Colon (tissue), 2 donors: ENCODE results near the gene PPP6R1.

Experiments used
- FAIRE-seq: peaks from 2 replicates; lab custom pipeline; 2012; peaks lifted over from hg19 to GRCh38; lab: Jason Lieb, UNC
- donor health status: control.
- donor health status: control.

Gene PPP6R1

DNA sequence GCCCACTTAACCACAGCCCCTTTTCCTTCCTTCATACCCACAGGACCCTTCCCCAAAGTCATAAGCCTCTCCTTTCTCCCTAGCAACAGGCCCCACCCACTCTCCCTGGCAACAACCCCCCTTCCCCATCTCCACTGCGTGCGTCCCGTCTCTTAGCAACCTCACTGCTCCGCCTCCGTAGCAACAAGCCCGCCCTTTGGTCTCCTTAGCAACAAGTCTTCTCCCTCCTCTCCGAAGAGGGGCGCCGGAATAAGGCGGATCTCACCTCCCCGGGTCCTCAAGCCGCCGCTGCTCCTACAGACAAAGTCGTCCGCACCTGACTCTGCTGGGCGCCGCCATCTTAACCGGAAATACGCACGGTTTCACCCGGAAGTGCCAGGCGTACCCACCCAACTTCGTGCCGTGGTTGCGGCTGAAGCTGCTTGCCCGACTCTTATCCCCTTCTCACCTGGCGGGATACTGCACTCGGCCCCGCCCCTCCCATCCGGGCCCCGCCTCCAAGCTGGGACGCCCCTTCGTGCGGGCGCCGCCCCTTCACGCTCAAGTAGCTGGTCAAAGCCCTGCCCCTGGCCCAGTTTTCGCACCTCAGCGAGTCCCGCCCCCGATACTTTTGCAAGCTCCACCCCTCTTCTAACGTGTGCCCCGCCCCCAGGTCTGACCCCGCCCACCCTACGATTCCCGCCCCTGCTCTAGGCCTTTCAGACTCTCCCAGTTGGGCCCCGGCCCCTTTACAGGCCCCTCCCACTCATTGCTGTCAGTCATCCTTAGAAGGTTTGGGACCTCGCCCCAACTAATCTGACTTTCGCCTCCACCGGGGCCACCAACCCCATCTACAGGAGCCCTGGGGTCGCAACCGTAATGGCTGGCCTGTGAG lies 21.2 kb upstream of the PPP6R1 start, which contains the start of gene HSPBP1:
TSS of gene HSPBP1 (minus strand) at position 341 of the 874 bp plus-strand sequence. CDS start 502 bp downstream, outside the sequence.
- FAIRE-seq = no peak

DNA sequence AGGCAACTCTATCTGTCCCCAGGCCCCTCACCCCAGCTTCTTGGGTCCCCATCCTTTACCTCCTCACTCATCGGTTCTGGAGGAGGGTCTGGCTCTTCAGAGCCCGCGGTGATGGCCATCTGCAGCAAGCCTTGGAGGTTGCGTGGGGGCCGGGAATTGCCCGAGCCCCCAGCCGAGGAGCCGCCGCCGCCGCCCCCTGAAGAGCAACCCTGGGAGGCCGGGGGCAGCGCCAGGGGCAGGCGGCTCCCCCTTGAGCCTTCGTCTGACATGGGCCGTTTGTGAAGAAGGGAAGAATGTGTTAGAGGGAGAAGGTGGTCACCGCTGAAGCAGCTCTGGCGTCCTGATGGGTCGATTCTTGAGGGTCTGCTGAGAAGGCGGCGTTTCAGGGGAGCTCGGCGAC lies 20.5 kb upstream of the PPP6R1 start:
- no peak for FAIRE-seq

DNA sequence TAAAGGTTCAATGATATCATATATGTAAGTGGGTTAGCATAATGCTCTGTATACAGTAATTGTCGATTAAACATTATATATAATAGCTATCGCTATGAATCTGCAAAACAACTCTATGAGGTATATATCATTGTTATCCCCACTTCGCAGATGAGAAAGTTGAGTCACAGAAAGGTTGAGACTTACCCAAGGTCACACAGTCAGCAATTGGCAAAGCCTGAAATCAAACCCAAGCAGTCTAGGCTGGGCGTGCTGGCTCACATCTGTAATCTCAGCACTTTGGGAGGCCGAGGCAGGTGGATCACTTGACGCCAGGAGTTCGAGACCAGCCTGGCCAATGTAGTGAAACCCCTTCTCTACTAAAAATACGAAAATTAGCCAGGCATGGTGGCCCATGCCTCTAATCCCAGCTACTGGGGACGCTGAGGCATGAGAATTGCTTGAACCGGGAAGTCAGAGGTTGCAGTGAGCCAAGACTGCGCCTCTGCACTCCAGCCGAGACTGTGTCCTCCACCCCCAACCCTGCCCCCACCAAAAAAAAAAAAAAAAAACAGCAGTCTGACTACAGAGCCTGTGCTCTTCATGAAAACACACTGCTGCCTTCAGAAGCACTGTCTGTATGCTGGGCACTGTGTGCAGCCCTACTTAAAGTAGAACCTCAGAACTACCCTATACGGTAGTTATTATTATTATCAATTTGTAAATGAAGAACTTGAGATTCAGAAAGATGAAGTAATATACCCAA lies 19.7 kb upstream of the PPP6R1 start:
- FAIRE-seq = no peak

DNA sequence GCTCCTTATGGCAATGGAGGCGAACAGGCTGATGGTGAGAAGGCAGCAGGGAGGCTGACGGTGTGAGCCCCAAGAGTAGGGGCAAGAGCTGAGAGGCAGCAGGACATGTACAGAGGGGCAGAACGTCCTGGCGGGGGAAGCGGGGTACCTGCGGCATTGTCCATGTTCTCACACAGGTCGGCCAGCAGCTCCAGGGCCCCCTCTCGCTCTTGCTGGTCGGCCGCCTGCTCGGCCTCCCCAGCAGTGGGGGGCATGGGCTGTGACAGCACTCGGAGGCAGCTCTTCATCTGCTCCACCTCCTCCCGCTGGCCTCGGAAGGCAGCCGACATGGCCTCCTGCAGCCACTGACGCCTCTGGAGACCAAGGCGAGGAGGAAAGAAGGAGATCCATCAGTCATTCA lies 18.7 kb upstream of the PPP6R1 start:
- no peak for FAIRE-seq

DNA sequence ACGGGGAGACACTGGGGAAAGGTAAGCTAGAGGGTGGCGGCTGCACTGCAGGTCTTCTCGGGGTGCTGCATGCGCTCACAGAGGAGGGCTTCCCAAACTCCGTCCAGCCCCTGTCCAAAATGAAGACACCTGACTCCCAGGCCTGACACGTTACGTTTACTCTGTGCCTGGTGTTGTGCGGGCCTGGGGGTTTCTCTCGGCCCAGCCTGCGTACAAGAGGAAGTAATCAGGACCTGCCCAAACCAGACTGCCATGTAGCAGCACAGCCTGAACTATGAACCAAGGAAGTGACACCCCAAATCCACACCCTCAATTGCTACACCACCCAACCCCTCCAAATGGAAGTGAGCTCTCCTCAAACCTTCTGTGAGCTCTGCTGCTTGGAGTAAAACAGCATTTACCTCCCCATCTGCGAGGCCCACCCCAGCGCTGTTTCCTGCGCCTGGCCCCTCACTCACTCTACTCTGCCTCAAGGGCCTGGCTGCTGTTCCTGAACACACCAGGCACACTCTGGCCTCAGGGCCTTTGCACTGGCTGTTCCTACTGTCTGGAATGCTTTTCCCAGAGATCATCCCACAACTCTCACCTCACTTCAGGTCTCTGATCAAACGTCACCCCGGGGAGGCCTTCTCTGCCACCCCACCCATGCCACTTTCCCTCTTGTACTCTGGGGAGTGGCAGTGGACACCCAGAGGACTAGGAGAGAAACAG lies 18.1 kb upstream of the PPP6R1 start:
- no peak for FAIRE-seq

DNA sequence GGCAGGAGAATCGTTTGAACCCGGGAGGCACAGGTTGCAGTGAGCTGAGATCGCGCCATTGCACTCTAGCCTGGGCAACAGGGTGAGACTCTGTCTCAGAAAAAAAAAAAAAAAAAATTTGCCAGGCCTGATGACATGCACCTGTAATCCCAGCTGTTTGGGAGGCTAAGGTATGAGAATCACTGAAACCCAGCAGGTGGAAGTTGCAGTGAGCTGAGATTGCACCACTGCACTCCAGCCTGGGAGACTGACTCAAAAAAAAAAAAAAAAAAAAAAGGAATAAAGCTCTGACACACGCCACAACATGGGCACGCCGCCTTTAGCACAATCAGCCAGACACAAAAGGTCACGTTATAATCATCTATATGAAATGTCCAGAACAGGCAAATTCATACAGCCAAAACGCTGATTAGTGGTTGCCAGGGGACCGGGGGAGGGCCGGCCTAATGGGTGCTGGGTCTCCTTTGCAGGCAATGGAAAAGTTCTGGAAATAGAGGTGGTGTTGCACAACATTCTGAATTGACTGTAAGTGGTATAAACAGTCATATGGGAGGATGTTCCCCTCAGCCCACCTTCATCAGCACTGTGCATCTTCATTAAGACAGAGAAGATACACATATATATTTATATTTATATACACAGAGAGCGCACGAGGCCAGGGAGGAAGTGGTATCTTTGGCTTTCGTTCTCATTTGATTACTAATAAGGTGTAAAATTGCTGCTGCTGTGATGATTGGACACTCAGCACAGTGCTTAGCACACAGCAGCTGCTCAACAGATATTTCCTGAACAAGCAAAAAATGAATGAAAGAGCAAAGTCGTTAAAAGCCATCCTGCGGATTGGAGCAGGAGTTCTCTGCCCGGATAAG lies 17.3 kb upstream of the PPP6R1 start:
- FAIRE-seq = no peak

DNA sequence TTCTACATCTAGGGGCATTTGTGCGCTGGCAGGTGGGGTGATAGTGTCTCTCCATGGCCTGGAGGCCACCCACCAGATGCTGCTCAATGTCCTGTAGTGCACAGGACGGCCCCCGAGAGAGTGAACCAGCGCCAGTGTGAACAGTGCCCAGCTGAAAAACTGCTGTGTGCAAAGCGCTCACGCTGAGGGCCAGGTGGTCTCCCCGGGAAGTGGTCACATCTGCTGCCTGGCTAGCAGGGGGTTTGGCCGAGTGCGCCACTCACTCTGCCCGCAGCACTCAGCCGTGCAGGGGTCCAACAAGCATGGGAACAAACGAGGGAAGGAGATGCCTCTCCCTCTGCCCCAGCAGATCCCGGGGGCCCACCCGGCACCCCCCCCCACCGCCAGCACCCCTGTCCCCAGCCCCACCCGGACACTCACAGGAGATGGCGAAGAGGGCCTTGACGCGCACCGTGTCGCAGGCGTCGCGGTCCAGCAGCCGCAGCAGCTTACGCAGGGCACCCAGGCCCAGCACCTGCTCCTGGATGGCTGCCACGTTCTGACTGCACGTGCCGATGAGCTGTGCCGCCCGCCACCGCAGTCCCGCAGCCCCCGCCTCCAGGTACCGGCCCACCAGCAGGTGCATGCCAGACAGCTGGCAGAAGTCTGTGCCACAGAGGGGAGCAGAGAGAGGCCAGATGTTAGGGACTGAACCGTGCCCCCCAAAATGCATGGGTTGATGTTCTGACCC lies 15.3 kb upstream of the PPP6R1 start:
- FAIRE-seq = no peak

DNA sequence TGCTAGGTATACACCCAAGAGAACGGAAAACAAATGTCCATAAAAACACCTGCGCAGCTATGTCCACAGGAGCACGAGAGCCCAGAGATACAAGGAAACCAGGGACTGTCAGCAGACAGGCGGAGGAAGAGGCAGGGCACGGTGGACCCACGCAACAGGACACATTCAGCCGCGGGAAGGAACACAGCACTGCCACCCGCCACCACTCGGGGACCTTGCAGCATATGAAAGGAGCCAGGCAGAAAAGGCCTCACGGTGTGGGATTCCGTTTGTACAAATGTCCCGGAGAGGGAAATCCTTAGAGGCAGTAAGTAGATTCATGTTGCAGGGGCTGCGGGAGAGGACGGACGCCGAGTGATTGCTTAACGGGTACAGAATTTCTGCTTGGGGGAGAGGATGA lies 13.3 kb upstream of the PPP6R1 start:
- FAIRE-seq = no peak

DNA sequence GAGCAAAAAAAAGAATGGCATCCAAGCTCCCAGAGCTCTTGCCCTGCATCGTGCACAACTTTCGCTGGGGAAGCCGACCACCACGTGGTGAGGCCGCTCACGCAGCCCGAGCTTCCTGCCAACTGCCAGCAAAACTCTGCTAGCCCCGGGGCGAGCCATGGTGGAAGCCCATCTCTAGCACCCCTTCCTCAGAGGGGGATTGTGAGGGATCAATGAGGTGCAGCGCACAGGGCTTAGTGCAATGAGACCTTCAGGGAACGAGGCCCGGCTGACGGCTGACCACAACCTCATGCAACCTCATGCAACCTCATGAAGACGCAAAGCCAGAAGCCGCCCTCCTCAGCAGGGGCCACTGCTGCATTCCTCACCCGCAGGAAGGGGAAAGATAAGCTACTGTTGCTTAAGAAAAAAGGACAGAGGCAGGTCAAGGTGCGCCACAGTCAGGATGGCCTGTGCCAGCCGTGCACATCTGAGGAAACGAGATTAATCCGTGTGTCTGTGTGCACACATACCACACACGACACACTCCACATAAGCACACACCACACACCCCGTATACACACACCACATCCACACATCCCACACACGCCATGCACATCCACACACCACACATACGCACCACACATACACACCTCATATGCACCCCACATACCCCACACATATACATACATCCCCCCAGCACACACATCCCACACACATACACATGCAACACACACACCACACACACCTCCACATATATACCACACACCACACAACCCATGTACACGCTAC lies 11.5 kb upstream of the PPP6R1 start:
- no peak for FAIRE-seq

DNA sequence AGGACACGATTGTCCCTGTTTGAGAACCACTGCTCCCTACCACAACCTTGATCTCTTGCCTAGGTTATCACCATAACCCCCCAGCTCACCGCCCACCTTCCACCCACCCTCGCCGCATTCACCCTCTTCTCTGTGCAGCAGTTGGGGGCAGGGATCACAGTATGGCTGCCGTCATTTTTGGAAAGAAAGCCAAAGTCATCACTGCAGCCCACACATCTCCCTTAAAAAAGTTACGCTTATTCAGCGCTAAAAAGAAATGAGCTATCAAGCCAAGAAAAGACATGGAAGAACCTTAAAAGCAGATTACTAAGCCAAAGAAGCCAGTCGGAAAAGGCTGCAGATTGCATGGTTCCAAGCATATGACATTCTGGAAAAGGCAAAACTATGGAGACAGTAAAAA lies 10.5 kb upstream of the PPP6R1 start:
- FAIRE-seq = no peak

DNA sequence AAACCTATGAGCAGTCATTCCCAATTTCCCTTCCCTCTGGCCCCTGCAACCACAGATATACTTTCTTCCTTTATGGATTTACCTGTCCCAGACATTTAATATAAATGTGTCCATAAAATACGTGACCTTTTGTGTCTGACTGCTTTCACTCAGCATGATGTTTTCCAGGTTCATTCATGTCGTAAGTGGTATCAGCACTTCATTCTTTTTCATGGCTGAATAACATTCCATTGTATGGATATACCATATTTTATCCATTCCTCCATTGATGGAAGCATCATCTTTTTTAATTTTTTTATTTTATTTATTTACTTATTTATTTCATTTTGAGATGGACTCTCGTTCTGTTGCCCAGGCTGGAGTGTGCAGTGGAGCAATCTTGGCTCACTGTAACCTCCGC lies 8.0 kb upstream of the PPP6R1 start:
- no peak for FAIRE-seq

DNA sequence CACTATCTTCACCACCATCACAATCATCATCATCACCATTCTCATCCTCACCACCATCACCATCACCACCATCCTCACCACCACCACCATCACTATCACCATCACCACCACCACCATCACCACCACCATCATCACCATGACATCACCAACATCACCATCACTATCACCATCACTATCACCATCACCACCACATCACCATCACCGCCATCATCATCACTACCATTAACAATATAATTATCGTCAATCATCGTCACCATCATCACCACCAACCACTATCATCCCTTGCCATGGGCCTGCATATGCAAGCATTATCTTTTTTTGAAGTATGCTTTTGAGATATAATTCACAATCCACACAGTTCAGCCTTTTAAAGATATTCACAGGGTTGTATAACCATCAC lies 7.6 kb upstream of the PPP6R1 start:
- FAIRE-seq = no peak

DNA sequence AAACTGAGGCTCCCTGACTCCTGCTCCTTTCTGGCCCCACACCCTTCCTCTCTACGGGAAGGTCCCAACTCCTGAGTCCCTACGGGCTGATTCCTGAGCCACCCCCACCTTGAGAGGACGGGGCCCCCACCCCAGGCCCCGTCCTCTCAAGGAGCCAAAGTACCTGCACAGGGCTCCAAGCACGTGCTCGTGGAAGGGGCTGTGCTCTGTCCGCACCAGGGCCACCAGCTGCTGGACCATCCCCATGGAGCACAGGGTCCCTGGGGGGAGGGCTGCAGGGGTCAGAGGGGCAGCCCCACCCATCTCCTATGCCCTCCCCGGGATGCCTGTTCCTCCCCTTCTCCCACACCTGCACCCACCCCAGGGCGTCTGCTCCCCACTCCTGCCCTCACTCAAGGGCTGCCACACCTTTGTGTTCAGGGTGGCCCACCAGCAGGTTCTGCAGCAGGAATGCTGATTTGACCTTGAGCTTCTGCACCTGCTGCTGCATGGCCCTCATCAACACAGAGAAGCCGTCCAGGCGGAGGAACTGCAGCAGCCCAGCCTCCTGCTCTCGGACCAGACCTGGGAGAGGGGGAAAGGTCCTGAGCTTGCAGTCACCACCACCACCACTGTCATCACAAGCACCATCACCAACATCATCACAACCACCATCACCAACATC lies 7.0 kb upstream of the PPP6R1 start:
- FAIRE-seq = no peak

DNA sequence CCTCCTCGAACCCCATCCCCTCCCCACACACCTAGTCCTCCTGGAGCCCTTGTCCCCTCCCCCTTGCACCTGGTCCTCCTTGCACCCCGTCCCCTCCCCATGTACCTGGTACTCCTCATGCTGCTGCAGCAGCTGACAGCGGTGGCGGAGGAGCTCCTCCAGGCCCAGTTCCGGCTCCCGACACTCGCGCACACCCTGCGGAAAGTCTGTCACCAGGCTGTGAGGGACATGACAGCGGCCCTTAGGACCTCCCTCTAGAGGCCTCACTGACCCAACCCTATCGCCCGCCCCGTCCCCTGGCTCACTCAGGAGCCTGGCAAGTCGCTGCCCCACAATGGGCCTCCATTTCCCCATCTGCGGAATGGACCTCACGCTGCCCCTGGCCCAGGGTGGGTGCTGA lies 6.4 kb upstream of the PPP6R1 start:
- no peak for FAIRE-seq

DNA sequence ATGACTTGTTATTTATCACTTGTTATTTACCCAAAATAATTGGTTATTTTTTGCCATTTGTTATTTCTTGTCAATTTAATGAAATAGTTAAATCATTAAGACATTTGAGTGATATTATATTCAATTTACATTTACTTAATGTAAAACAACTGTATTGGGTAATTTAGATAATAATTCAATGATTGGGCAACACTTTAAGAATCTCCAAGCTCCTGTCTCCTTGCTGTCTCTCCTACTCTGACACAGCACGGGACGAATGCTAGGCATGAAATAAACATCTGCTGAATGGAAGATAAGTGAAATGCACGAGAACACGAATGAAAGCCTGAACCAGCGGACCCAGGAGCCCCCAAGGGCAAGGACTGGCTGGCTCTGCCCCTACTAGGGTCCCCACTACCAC lies 5.7 kb upstream of the PPP6R1 start:
- FAIRE-seq = no peak

DNA sequence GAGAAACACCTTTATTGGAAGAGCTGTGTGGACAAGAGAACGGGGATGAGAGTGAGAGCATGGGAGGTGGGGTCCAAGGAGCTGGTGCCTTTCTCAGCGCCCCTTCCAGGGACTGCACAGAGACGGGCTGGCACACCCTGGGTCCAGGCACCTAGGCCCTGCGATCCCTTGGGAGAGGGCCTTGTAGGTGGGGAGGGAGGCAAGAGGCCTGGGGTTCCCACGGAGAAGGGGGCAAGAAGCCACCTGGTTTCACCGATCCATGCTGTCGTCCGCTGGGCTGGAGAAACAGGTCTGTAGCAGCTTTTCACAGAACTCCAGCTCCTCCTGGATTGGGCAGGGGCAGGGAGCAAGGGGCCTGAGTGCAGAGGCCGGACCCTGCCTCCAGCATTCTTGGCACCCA lies 3.5 kb upstream of the PPP6R1 start:
- FAIRE-seq = no peak

DNA sequence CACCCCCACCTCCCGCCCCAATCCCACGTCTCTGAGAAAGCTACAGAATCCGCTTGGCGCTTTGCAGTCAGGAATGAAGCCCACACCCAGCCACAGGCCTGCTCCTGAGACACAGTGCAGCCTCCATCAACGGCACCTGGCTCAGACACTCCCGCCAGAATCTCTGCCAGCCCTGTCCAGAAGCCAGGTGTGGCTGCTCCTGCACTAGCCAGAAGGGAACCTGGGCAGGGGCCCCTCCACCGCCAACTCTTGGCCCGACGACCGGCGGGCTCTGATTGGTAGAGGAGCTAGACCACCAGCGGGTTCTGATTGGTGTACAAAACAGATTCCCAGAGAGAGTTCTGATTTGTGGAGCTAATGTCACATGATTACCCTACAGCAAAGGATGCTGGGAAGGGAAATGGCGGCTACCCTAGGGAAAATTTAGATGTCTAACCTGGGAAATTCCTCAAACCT lies 2.9 kb upstream of the PPP6R1 start:
- no peak for FAIRE-seq

DNA sequence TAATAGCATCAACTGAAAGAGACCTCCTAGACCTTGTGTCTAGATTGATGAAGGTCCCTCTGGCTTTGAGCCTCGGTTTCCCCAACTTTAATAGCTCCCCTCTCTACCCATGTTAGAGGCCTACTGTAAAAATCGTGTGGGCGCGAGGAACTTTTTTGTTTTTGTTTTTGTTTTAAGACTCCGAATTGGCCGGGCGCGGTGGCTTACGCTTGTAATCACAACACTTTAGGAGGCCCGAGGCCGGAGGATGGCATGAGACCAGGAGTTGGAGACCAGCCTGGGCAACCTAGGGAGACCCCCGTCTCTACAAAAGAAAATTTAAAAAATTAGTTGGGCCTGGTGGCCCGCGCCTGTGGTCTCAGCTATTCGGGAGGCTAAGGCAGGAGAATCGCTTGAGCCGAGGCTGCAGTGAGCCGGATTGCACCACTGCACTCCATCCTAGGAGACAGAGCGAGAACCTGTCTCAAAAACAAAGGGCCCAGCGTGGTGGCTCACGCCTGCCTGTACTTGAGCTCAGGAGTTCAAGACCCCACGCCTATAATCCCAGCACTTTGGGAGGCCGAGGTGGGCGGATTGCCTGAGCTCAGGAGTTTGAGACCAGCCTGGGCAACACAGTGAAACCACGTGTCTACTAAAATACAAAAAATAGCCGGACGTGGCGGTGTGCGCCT lies 858 bp upstream of the PPP6R1 start:
- FAIRE-seq = no peak

DNA sequence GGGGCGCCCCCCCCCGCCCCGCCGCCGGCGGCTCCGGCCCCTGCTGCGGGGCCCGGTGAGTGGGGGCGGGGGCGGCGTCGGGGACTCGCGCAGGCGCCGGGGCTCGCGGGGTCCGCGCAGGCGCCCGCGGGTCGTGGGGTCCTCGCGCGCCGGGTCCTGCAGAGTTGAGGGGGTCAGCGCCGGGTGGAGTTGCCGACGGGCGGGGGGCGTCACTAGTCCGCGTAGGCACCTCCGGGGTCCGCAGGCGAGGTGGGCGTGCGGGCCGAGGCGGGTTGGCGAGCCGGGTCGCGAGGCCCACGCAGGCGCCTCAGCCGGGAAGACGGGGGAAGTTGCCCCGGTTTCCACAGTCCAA lies 365 bp downstream of the PPP6R1 start:
- no peak for FAIRE-seq
